Measurements from ENCODE around the gene DPF3.

DNA sequence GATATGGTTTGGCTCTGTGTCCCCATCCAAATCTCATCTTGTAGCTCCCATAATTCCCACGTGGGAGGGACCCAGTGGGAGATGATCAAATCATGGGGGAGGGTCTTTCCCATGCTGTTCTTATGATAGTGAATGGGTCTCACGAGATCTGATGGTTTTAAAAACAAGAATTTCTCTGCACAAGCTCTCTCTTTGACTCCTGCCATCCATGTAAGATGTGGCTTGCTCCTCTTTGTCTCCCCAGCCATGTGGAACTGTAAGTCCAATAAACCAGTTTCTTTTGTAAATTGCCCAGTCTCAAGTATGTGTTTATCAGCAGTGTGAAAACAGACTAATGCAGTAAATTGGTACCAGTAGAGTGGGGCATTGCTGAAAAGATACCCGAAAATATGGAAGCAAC lies 146.2 kb downstream of the DPF3 start:
- TF ChIP-seq, protein P1, sequence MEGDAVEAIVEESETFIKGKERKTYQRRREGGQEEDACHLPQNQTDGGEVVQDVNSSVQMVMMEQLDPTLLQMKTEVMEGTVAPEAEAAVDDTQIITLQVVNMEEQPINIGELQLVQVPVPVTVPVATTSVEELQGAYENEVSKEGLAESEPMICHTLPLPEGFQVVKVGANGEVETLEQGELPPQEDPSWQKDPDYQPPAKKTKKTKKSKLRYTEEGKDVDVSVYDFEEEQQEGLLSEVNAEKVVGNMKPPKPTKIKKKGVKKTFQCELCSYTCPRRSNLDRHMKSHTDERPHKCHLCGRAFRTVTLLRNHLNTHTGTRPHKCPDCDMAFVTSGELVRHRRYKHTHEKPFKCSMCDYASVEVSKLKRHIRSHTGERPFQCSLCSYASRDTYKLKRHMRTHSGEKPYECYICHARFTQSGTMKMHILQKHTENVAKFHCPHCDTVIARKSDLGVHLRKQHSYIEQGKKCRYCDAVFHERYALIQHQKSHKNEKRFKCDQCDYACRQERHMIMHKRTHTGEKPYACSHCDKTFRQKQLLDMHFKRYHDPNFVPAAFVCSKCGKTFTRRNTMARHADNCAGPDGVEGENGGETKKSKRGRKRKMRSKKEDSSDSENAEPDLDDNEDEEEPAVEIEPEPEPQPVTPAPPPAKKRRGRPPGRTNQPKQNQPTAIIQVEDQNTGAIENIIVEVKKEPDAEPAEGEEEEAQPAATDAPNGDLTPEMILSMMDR (IDR thresholded peaks at IDR 0.05; ENCODE audit: insufficient read depth, low read length, poor library complexity, severe bottlenecking) = no peak
- TF ChIP-seq EZH2phosphoT487 (conservative IDR thresholded peaks at IDR 0.05; ENCODE audit: low read length) = no peak
